Measurements from ENCODE around the gene GEMIN4. TPM values are rescaled to one million over a fixed set of nuclear protein-coding genes. Genes with fewer than 3 reads are reported as not detected.
A peak's percentile ranks its signal among the peaks of the same experiment; 100 is the strongest.
"Not testable (repeated sequence)": the region's sequence is repeated elsewhere in the genome, so short reads cannot be mapped to it uniquely, and the experiment has no call there.

The GEMIN4 gene
- total RNA-seq, 1 experiment from 2014 or later, result 48.4 TPM

- CTCF ChIA-PET, result no interaction called here
- Mint-ChIP-seq H3K36me3 (peaks cover 61% of the 10 kb centered on the region), H3K27me3 (ENCODE audit: low read depth) (no peaks in the 10 kb centered on the region), H3K27ac (no peak overlapping the region), H3K4me1 (peaks cover 8% of the 10 kb centered on the region), H3K4me3 (no peak overlapping the region), H3K9me3 (peaks cover 10% of the 10 kb centered on the region)
- POLR2A ChIA-PET, result no interaction called here
- DNase-seq (ENCODE audit: low spot score), result no peak
- no peak for ATAC-seq
- no peak for TF ChIP-seq TCF7 (CRISPR knock-in tag; IDR thresholded peaks at IDR 0.05; ENCODE audit: low read depth)
- no peak for TF ChIP-seq GABPB1 (CRISPR knock-in tag; IDR thresholded peaks at IDR 0.05)
- TF ChIP-seq NR2C2 (CRISPR knock-in tag; IDR thresholded peaks at IDR 0.05), result no peak
- TF ChIP-seq E2F4 (CRISPR knock-in tag; IDR thresholded peaks at IDR 0.05; ENCODE audit: borderline replicate concordance, low read depth), result no peak
- no peak for TF ChIP-seq STAT6 (CRISPR knock-in tag; conservative IDR thresholded peaks at IDR 0.05; ENCODE audit: low read depth)
These were observed 7.9 kb upstream of the GEMIN4 start for GRCh38 chr17:759964-760363.

GRCh38 chr17:756010-756567 lies 4.0 kb upstream of the GEMIN4 start:
- Mint-ChIP-seq H3K4me1 (peaks cover 17% of the 10 kb centered on the region), H3K27ac (peak overlapping the region; percentile 35), H3K36me3 (peaks cover 41% of the 10 kb centered on the region), H3K9me3 (peaks cover 11% of the 10 kb centered on the region)
- H3K27me3 Mint-ChIP-seq (ENCODE audit: low read depth); POLR2A ChIA-PET; ATAC-seq; H3K4me3 Mint-ChIP-seq; DNase-seq (ENCODE audit: low spot score): not testable (repeated sequence)
- CTCF ChIA-PET, result interaction anchor here (1.6 kb wide), 1 partner anchor 224 kb away, joined by 4 read pairs; the partner anchor contains the start of gene NXN

GRCh38 chr17:755319-755961 lies 3.4 kb upstream of the GEMIN4 start:
- DNase-seq (ENCODE audit: low spot score); ATAC-seq; H3K4me3 Mint-ChIP-seq; POLR2A ChIA-PET; H3K27me3 Mint-ChIP-seq (ENCODE audit: low read depth): not testable (repeated sequence)
- TF ChIP-seq ZNF232 (CRISPR knock-in tag; IDR thresholded peaks at IDR 0.05), result peak; percentile 96
- CTCF ChIA-PET, result interaction anchor here (0.9 to 2.1 kb wide), 4 partner anchors 124 to 243 kb away, joined by 3 to 8 read pairs (median 4); partner anchors contain the start of genes NXN and TIMM22
- H3K27ac Mint-ChIP-seq, result peak overlapping the region; percentile 35
- peaks cover 12% of the 10 kb centered on the region for H3K9me3 Mint-ChIP-seq
- peaks cover 43% of the 10 kb centered on the region for H3K36me3 Mint-ChIP-seq
- peaks cover 24% of the 10 kb centered on the region for H3K4me1 Mint-ChIP-seq

GRCh38 chr17:753418-753817 lies 1.4 kb upstream of the GEMIN4 start:
- H3K27me3 Mint-ChIP-seq (ENCODE audit: low read depth), result no peaks in the 10 kb centered on the region
- no peak overlapping the region for H3K27ac Mint-ChIP-seq
- H3K36me3 Mint-ChIP-seq, result peaks cover 44% of the 10 kb centered on the region
- POLR2A ChIA-PET, result no interaction called here
- H3K4me3 Mint-ChIP-seq, result peak overlapping the region; percentile 6; the same call in 1 of the 2 replicates
- H3K9me3 Mint-ChIP-seq, result peaks cover 27% of the 10 kb centered on the region
- ATAC-seq, result no peak
- DNase-seq (ENCODE audit: low spot score), result no peak
- TF ChIP-seq GRHL2 (CRISPR knock-in tag; IDR thresholded peaks at IDR 0.05; ENCODE audit: insufficient replicate concordance, severe bottlenecking), result no peak
- no peak for TF ChIP-seq ZNF232 (CRISPR knock-in tag; IDR thresholded peaks at IDR 0.05)
- TF ChIP-seq STAT6 (CRISPR knock-in tag; conservative IDR thresholded peaks at IDR 0.05; ENCODE audit: low read depth), result no peak
- no peak for TF ChIP-seq ARID4B (CRISPR knock-in tag; IDR thresholded peaks at IDR 0.05; ENCODE audit: borderline replicate concordance)
- TF ChIP-seq NR1H2 (CRISPR knock-in tag; IDR thresholded peaks at IDR 0.05), result no peak
- no peak for TF ChIP-seq FOXJ3 (CRISPR knock-in tag; IDR thresholded peaks at IDR 0.05; ENCODE audit: borderline replicate concordance)
- TF ChIP-seq HMGXB4 (CRISPR knock-in tag; IDR thresholded peaks at IDR 0.05), result no peak
- CTCF ChIA-PET, result interaction anchor here (1.4 to 2.1 kb wide), 2 partner anchors 55 to 243 kb away, joined by 4 to 10 read pairs (median 8); partner anchors contain the start of gene TIMM22
- H3K4me1 Mint-ChIP-seq, result peaks cover 25% of the 10 kb centered on the region

Measured in WTC11 (cell line).